T-helper 9 cell (primary cell): Measurements from ENCODE around the gene PPP3CA.

Source experiments
- DNase-seq: peaks from one replicate; pipeline ENCODE4 v3.0.0-alpha.2; 2020

Gene PPP3CA

GRCh38 chr4:101081695-101082369, 265.5 kb downstream of the PPP3CA start:
- no peak for DNase-seq

GRCh38 chr4:101081166-101081565, 266.2 kb downstream of the PPP3CA start:
- DNase-seq = no peak

DNA sequence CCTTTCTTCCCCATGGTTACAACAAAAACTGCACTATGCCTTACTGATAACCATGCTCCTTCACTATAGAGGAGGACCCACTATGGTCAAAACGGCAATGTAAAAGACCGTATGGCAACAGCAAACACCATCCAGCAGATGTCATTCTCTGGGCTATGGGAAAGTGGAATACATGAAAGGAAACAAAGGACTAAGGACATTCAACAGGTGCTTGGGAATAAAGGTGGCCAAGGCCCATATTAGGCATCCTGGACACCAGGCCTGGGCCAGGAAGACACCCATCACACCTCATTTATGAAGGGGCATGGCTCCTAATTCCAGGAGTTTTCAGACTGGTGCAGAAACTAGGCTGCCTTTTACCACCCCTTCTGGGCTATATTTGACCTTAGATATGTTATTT, 268.4 kb downstream of the PPP3CA start:
- no peak for DNase-seq

DNA sequence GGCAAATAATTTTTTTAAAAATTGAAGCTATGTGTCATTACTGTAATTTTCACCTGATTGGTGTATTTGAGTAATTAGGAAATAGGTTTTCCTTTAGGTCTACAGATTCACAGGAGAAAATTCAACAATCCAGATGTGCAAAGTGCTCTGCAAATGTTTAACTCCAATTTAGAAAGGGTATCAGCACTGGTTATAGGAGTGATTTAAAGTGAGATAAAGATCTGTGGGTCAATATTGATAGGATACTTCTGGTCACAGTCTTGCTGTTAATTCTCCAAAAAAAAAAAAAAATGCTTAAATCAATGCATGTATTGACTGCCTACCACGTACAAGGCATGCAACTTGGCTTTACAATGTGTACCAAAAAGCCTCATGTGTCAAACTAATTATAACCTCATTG, 271.3 kb downstream of the PPP3CA start:
- DNase-seq = no peak

DNA sequence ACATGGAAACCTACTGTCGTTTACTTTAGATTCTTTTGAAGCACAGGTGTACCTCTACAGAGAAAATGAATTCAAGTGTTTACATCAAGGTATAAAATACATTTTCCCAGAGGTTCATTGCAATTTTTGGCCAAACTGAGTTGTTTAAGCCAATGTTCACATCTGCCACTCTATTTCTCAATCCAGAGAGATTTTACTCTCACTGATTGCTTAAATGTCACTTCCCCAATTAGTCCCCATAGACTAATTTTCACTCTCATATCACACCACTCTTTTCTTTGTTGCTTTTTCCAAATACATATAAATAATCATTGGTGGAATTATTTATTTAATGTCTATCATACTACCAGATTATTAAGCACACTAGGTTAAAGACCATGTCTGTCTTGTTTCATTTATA, 271.8 kb downstream of the PPP3CA start:
- DNase-seq = no peak

DNA sequence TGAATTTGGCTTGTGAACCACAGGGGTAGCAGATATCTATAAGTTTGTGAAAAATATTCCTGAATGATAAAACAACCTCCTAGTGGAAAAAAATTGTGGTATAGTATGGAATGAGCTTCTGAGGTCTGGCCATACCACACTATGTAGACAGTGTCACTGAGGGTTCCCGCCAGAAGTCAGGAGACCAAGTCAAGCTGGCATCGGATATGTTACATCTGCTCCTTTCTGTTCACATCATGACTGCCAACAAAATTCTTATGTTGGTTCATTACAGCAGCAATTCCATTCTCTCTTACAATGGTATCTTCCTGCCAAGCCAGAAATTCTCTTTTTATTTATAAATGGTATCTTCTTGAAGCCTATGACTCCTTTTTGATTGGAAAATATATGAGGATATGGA, 273.0 kb downstream of the PPP3CA start:
- no peak for DNase-seq

- no peak for DNase-seq
These were observed 276.1 kb downstream of the PPP3CA start for GRCh38 chr4:101071241-101071640.

GRCh38 chr4:101068115-101068514, 279.2 kb downstream of the PPP3CA start:
- no peak for DNase-seq

GRCh38 chr4:101067383-101067782, 279.9 kb downstream of the PPP3CA start:
- DNase-seq = no peak

- DNase-seq = no peak
These were observed 280.6 kb downstream of the PPP3CA start for GRCh38 chr4:101066626-101067170.

DNA sequence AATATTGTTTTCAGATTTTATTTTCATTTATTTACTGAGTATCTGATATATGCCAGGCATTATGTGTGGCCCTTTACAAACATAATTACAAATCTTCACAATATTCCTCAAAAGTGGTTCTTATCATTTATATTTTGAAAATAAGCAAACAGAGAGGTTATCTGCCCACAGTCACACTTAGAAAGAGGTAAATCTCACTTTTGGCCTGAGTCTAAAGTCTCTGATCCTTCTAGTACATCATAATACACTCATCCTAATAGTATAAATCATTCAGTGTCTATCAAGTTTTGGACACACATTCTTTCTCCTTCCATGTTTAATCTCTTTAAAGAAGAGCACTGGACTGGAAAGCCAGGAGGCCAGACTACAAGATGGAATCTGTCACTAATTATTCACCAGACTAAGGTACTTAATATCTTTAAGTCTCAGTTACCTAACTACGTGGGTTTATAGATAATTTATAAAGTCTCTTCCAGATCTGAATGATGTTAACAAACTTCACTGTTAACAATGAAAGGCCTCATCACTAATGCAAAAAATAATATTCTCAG, 281.3 kb downstream of the PPP3CA start:
- no peak for DNase-seq

DNA sequence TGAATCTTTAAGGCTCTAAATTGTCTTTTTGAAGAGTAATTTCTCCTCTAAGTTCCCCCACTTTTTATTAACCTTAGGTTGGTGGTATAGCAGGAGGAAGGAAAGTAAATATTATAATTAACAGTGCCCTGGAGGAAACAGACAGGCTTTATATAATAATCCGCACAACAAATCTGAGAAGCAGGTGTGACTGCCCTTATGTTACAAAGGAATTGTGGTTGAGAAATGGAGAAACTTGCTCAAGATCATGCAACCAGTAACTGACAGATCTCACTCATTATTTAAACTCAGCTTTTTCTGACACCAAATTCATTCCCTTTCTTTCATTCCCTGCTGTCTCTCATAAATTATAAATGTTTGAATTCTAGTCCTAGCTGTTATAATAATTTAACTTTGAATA, 282.0 kb downstream of the PPP3CA start:
- no peak for DNase-seq

GRCh38 chr4:101064541-101065180, 282.7 kb downstream of the PPP3CA start:
- no peak for DNase-seq

GRCh38 chr4:101055392-101055791, 291.9 kb downstream of the PPP3CA start:
- DNase-seq = no peak

- no peak for DNase-seq
These were observed 296.5 kb downstream of the PPP3CA start for GRCh38 chr4:101050837-101051205.

GRCh38 chr4:101050088-101050836, 297.1 kb downstream of the PPP3CA start:
- no peak for DNase-seq

- no peak for DNase-seq
These were observed 297.8 kb downstream of the PPP3CA start for GRCh38 chr4:101049549-101050001.

GRCh38 chr4:101044766-101045165, 302.6 kb downstream of the PPP3CA start:
- DNase-seq = no peak

- DNase-seq = no peak
These were observed 304.5 kb downstream of the PPP3CA start for GRCh38 chr4:101042847-101043246.

GRCh38 chr4:101040776-101041175, 306.6 kb downstream of the PPP3CA start:
- DNase-seq = no peak

GRCh38 chr4:101039367-101039766, 308.0 kb downstream of the PPP3CA start:
- DNase-seq = no peak

GRCh38 chr4:101037938-101038413, 309.4 kb downstream of the PPP3CA start:
- no peak for DNase-seq

DNA sequence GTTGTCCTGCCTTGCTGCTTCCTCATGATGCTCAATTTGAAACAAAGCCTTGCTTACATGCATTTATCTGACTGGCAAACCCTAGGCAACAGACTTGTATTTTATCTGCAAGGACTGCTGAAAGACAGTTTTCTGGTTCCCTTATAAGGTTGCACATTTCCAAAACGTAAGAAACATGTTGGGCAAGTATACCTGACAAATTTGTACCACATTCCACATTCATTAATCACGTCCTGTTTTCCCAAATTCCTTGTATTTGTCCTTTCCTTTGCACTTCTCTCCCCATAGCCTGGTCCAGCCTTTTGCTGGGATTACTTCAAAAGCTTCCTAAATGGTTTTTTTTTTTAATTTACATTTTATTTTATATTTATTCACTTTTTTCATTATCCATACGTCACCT, 310.1 kb downstream of the PPP3CA start:
- no peak for DNase-seq
